ENCODE data around the gene ATP8B4. TPM values are rescaled to one million over a fixed set of nuclear protein-coding genes. Genes with fewer than 3 reads are reported as not detected.
"Not testable (repeated sequence)": the region's sequence is repeated elsewhere in the genome, so short reads cannot be mapped to it uniquely, and the experiment has no call there.

The ATP8B4 gene
- total and polyA plus RNA-seq, 10 donors: 1.7 to 42.8 (median 27.7) TPM

- no peak overlapping the region for H3K4me3 ChIP-seq
- TF ChIP-seq POLR2A (IDR thresholded peaks at IDR 0.05) (no peak), POLR2AphosphoS5 (IDR thresholded peaks at IDR 0.05) (no peak), CTCF (IDR thresholded peaks at IDR 0.05 in 8 of 11, conservative IDR thresholded peaks at IDR 0.05 in 3 of 11) (no peak)
- no peaks in the 10 kb centered on the region for H3K27me3 ChIP-seq (replicated peaks in 1 of 7)
- no peak for DNase-seq
- H3K4me1 ChIP-seq: no peaks in the 10 kb centered on the region
- H3K9me3 ChIP-seq: no peaks in the 10 kb centered on the region
- H3K36me3 ChIP-seq: peaks cover 0 to 13% (median 0%) of the 10 kb centered on the region in 6 donors
- H3K27ac ChIP-seq: no peak overlapping the region
- WGBS, 5 donors: 46 to 57% (median 49%) methylated on average over 2 of the region's 2 CpGs
- intact Hi-C loops (cut with DNase I; ENCODE audit: low total_unique reads): no loop called here
Observed at GRCh38 chr15:49978121-49978520, 140.9 kb downstream of the ATP8B4 start.

- TF ChIP-seq POLR2AphosphoS5 (IDR thresholded peaks at IDR 0.05) (no peak), CTCF (IDR thresholded peaks at IDR 0.05 in 8 of 11, conservative IDR thresholded peaks at IDR 0.05 in 3 of 11) (no peak), POLR2A (IDR thresholded peaks at IDR 0.05) (no peak)
- Histone ChIP-seq H3K9me3 (no peaks in the 10 kb centered on the region), H3K36me3 (peaks cover 0 to 13% (median 0%) of the 10 kb centered on the region in 6 donors), H3K27ac (no peak overlapping the region), H3K4me3 (no peak overlapping the region), H3K27me3 (replicated peaks in 1 of 7) (no peaks in the 10 kb centered on the region), H3K4me1 (no peaks in the 10 kb centered on the region)
- intact Hi-C loops (cut with DNase I; ENCODE audit: low total_unique reads): no loop called here
- WGBS, 5 donors: 45 to 72% (median 65%) methylated on average over 1 of the region's 1 CpG
- no peak for DNase-seq
Observed at GRCh38 chr15:49977306-49977705, 141.7 kb downstream of the ATP8B4 start.

GRCh38 chr15:49964551-49964950 lies 154.5 kb downstream of the ATP8B4 start:
- Histone ChIP-seq H3K4me1 (no peaks in the 10 kb centered on the region), H3K27ac (no peak overlapping the region), H3K36me3 (peaks cover 0 to 5% (median 0%) of the 10 kb centered on the region in 6 donors), H3K9me3 (peaks cover 0 to 25% (median 7%) of the 10 kb centered on the region in 8 donors), H3K27me3 (replicated peaks in 1 of 7) (no peaks in the 10 kb centered on the region), H3K4me3 (no peak overlapping the region)
- no peak for DNase-seq
- no peak for TF ChIP-seq POLR2A (IDR thresholded peaks at IDR 0.05)
- TF ChIP-seq POLR2AphosphoS5 (IDR thresholded peaks at IDR 0.05): no peak
- TF ChIP-seq CTCF (IDR thresholded peaks at IDR 0.05 in 8 of 11, conservative IDR thresholded peaks at IDR 0.05 in 3 of 11): no peak
- 49 to 93% (median 91%) methylated on average over 1 of the region's 1 CpG for WGBS, 5 donors
- intact Hi-C loops (cut with DNase I; ENCODE audit: low total_unique reads): no loop called here

GRCh38 chr15:49964061-49964460 lies 155.0 kb downstream of the ATP8B4 start:
- Histone ChIP-seq H3K9me3 (peaks cover 0 to 30% (median 12%) of the 10 kb centered on the region in 8 donors), H3K36me3 (peaks cover 0 to 5% (median 0%) of the 10 kb centered on the region in 6 donors), H3K27me3 (replicated peaks in 1 of 7) (no peaks in the 10 kb centered on the region), H3K4me1 (no peaks in the 10 kb centered on the region), H3K27ac (no peak overlapping the region), H3K4me3 (no peak overlapping the region)
- intact Hi-C loops (cut with DNase I; ENCODE audit: low total_unique reads): no loop called here
- DNase-seq: no peak
- no peak for TF ChIP-seq POLR2A (IDR thresholded peaks at IDR 0.05)
- TF ChIP-seq POLR2AphosphoS5 (IDR thresholded peaks at IDR 0.05): no peak
- TF ChIP-seq CTCF (IDR thresholded peaks at IDR 0.05 in 8 of 11, conservative IDR thresholded peaks at IDR 0.05 in 3 of 11): no peak

- intact Hi-C loops (cut with DNase I; ENCODE audit: low total_unique reads); H3K27ac ChIP-seq: not testable (repeated sequence)
- 85 to 93% (median 88%) methylated on average over 9 of the region's 9 CpGs for WGBS, 5 donors
Observed at GRCh38 chr15:49963033-49963772, 155.8 kb downstream of the ATP8B4 start.

More at GRCh38 chr15:49963033-49963772, 155.8 kb downstream of the ATP8B4 start:
- H3K4me1 ChIP-seq; H3K27me3 ChIP-seq (replicated peaks in 1 of 7); DNase-seq; H3K36me3 ChIP-seq; H3K4me3 ChIP-seq: not testable (repeated sequence)
- peaks cover 0 to 36% (median 16%) of the 10 kb centered on the region in 8 donors for H3K9me3 ChIP-seq

Data from spleen (tissue), 11 donors.